Trophoblast cell (in vitro differentiated cells and primary cell): ENCODE data around the gene GTF2F2.

Experiments used
- DNase-seq, 2 donors: peaks; one replicate each; pipeline ENCODE4 v3.0.0-alpha.2; 2016
- H2AFZ ChIP-seq: 2 replicates; pipeline ENCODE4 v1.6.1; 2013; ENCODE audit warnings: low read length, moderate library complexity, mild to moderate bottlenecking; ENCODE audit not compliant: insufficient read depth, poor library complexity
- H2AK5ac ChIP-seq: 2 replicates; pipeline ENCODE4 v1.6.1; 2013; ENCODE audit warnings: mild to moderate bottlenecking, low read length
- H2BK120ac ChIP-seq: 2 replicates; pipeline ENCODE4 v1.6.1; 2013; ENCODE audit warnings: low read length, mild to moderate bottlenecking, moderate library complexity; ENCODE audit not compliant: insufficient read depth, poor library complexity
- H2BK12ac ChIP-seq: 2 replicates; pipeline ENCODE4 v1.6.1; 2013; ENCODE audit warnings: mild to moderate bottlenecking, low read length, moderate library complexity
- H2BK5ac ChIP-seq: 2 replicates; pipeline ENCODE4 v1.6.1; 2013; ENCODE audit warnings: low read length, low read depth, moderate library complexity, mild to moderate bottlenecking; ENCODE audit not compliant: poor library complexity
- H3K14ac ChIP-seq: 2 replicates; pipeline ENCODE4 v1.6.1; 2013; ENCODE audit warnings: mild to moderate bottlenecking, low read length
- H3K18ac ChIP-seq: 2 replicates; pipeline ENCODE4 v1.6.1; 2013; ENCODE audit warnings: mild to moderate bottlenecking, low read length
- H3K23ac ChIP-seq: 2 replicates; pipeline ENCODE4 v1.6.1; 2013; ENCODE audit warnings: low read length
- H3K27ac ChIP-seq: 2 replicates; pipeline ENCODE4 v1.5.1; 2013; ENCODE audit warnings: low read depth, mild to moderate bottlenecking, inconsistent platforms, low read length, moderate library complexity
- H3K27me3 ChIP-seq: 2 replicates; pipeline ENCODE4 v1.6.1; 2013; ENCODE audit warnings: inconsistent platforms, mild to moderate bottlenecking, low read length, moderate library complexity; ENCODE audit not compliant: insufficient read depth
- H3K36me3 ChIP-seq, 2 experiments: 1 replicate in 1 of 2; 2 replicates in 1 of 2; pipeline ENCODE4 v1.6.1; 2013; ENCODE audit warnings: low read length in 2 of 2, mild to moderate bottlenecking in 2 of 2, moderate library complexity in 1 of 2; ENCODE audit not compliant: insufficient read depth in 2 of 2, control insufficient read depth in 1 of 2
- H3K4ac ChIP-seq: 2 replicates; pipeline ENCODE4 v1.6.1; 2013; ENCODE audit warnings: low read depth, mild to moderate bottlenecking, low read length, moderate library complexity
- H3K4me1 ChIP-seq, 2 experiments: 1 replicate in 1 of 2; 2 replicates in 1 of 2; pipeline ENCODE4 v1.6.1; 2013; ENCODE audit warnings: low read length in 2 of 2, mild to moderate bottlenecking in 2 of 2, moderate library complexity in 1 of 2; ENCODE audit not compliant: insufficient read depth in 2 of 2, control insufficient read depth in 1 of 2
- H3K4me2 ChIP-seq: 2 replicates; pipeline ENCODE4 v1.6.1; 2013; ENCODE audit warnings: inconsistent platforms, mild to moderate bottlenecking, low read length, moderate library complexity
- H3K4me3 ChIP-seq: 2 replicates; pipeline ENCODE4 v1.5.1; 2013; ENCODE audit warnings: mild to moderate bottlenecking, low read depth, low read length, inconsistent platforms
- H3K79me1 ChIP-seq: one replicate; pipeline ENCODE4 v1.6.1; 2013; ENCODE audit warnings: low read length
- H3K79me2 ChIP-seq: 2 replicates; pipeline ENCODE4 v1.6.1; 2013; ENCODE audit warnings: low read length, mild to moderate bottlenecking; ENCODE audit not compliant: control insufficient read depth, insufficient read depth, poor library complexity
- H3K9ac ChIP-seq: 2 replicates; pipeline ENCODE4 v1.6.1; 2013; ENCODE audit warnings: mild to moderate bottlenecking, low read length
- H3K9me3 ChIP-seq: 2 replicates; pipeline ENCODE4 v1.6.1; 2013; ENCODE audit warnings: low read depth, mild to moderate bottlenecking, control low read depth, inconsistent platforms, low read length; ENCODE audit not compliant: insufficient read depth
- H4K12ac ChIP-seq: 2 replicates; pipeline ENCODE4 v1.6.1; 2013; ENCODE audit warnings: low read depth, mild to moderate bottlenecking, low read length, moderate library complexity
- H4K8ac ChIP-seq: 2 replicates; pipeline ENCODE4 v1.6.1; 2013; ENCODE audit warnings: low read depth, mild to moderate bottlenecking, low read length, moderate library complexity
- H4K91ac ChIP-seq: one replicate; pipeline ENCODE4 v1.6.1; 2013; ENCODE audit warnings: low read depth, mild to moderate bottlenecking, low read length, moderate library complexity
- WGBS: extraction: QIAGEN DNeasy Blood & Tissue Kit; methylation state at CpG from one replicate; pipeline ENCODE4 v1.1.7; 2013; ENCODE audit warnings: missing lambda C conversion rate; ENCODE audit not compliant: insufficient read length, insufficient coverage; ENCODE audit errors: extremely low coverage; 5-methylcytosine and 5-hydroxymethylcytosine counted together

The GTF2F2 gene

DNA sequence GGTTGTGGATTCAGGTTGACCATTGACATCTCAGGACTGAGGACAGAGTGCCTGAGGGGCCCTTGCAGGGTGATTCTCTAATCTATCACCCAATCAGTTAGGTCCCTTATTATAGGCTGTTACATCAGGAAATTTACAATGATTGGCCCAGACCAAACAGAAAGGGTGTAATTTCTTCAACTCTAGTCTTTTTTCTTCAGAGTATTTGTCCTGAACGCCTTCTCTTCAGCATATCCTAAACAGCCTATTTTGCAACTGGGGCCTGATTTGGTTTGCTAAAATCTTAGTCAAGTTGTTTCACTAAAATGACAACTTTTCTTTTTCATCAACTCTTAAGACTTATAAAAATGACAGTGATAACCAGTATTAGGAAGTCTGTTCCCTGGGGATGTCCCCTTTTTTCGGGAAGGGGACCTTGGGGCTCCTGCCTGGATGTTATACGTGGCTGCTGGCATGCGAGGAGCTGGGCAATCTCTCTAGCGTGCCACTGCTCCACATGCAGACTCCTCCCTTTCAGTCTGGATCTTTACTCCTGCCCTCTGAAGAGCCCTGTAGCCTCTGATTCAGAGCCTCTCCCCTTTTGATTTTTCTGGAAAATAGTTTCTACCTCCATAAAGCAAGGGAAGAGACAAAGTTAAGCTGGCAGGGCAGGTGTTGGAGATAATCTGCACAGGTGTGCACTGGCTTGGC, 19.6 kb upstream of the GTF2F2 start:
- no peak overlapping the region for H3K4ac ChIP-seq
- H3K18ac ChIP-seq: no peak overlapping the region
- no peak overlapping the region for H4K8ac ChIP-seq
- H3K9me3 ChIP-seq: no peaks in the 10 kb centered on the region
- H3K27me3 ChIP-seq: no peaks in the 10 kb centered on the region
- no peaks in the 10 kb centered on the region for H3K79me2 ChIP-seq
- no peak overlapping the region for H4K12ac ChIP-seq
- H3K4me2 ChIP-seq: no peak overlapping the region
- no peaks in the 10 kb centered on the region for H3K79me1 ChIP-seq
- no peak overlapping the region for H2AFZ ChIP-seq
- H3K27ac ChIP-seq: no peak overlapping the region
- no peak for DNase-seq
- H3K4me3 ChIP-seq: no peak overlapping the region
- H2BK120ac ChIP-seq: no peak overlapping the region
- H2AK5ac ChIP-seq: no peak overlapping the region
- H2BK5ac ChIP-seq: no peak overlapping the region
- H3K14ac ChIP-seq: no peak overlapping the region
- H3K9ac ChIP-seq: no peak overlapping the region
- H3K4me1 ChIP-seq: no peaks in the 10 kb centered on the region
- WGBS: no CpG with 5 or more reads among the region's 5 CpGs
- no peak overlapping the region for H4K91ac ChIP-seq
- H3K36me3 ChIP-seq: no peaks in the 10 kb centered on the region
- H2BK12ac ChIP-seq: no peak overlapping the region
- H3K23ac ChIP-seq: no peak overlapping the region

DNA sequence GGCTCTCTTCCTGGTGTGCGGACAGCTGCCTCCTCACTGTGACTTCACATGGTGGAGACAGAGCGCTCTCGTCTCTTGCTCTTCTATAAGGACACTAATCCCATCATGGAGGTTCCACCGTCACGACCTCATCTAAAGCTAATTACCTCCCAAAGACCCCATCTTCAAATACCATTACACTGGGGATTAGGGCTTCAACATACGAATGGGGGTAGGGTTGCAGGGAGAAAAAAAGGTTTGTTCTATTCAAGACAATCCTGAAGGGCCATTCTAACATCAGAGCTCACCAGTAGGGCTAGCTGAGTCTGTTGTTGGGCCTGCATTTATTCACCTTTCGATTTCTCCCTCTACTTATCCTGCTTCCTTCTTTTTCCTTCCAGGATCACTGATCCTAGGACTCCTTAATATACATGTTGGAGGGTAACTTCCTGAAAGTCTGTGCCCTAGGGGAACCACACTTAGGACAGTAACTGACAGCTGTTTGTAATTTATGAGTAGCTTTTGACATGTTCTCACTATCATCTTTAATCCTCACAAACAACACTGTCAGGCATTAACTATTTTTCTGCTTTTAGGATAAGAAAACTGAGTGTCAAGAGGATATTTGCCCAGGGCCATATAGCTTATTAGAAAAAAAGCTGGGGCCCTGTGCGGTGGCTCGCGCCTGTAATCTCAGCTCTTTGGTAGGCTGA, 18.8 kb upstream of the GTF2F2 start:
- Histone ChIP-seq H3K27me3 (no peaks in the 10 kb centered on the region), H2AFZ (no peak overlapping the region), H3K4me1 (no peaks in the 10 kb centered on the region), H2BK120ac (no peak overlapping the region), H2BK12ac (no peak overlapping the region), H3K23ac (no peak overlapping the region), H3K14ac (no peak overlapping the region), H3K9ac (no peak overlapping the region), H3K79me1 (no peaks in the 10 kb centered on the region), H3K4ac (no peak overlapping the region), H3K18ac (no peak overlapping the region), H3K27ac (no peak overlapping the region), H3K9me3 (no peaks in the 10 kb centered on the region), H4K12ac (peak overlapping the region; percentile 12), H3K4me3 (no peak overlapping the region), H2BK5ac (no peak overlapping the region), H3K4me2 (no peak overlapping the region), H3K79me2 (no peaks in the 10 kb centered on the region), H3K36me3 (no peaks in the 10 kb centered on the region), H4K91ac (no peak overlapping the region), H4K8ac (no peak overlapping the region), H2AK5ac (no peak overlapping the region)
- no CpG with 5 or more reads among the region's 10 CpGs for WGBS
- no peak for DNase-seq

DNA sequence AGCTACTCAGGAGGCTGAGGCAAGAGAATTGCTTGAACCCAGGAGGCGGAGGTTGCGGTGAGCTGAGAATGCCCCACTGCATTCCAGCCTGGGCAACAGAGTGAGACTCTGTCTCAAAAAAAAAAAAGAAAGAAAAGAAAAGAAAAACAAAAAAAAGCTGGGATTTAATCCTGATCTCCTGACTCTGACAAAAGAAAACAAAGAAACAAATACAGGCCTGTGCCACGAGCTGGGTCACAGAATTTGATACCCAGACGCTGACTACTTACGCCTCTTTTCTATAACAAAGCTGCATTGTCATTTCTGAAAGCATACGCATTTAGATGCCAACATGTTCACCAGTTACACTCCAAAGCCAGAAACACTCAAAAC, 18.2 kb upstream of the GTF2F2 start:
- Histone ChIP-seq H3K27ac (no peak overlapping the region), H4K8ac (no peak overlapping the region), H3K9ac (no peak overlapping the region), H4K91ac (no peak overlapping the region), H3K36me3 (no peaks in the 10 kb centered on the region), H2BK120ac (no peak overlapping the region), H2BK12ac (no peak overlapping the region), H3K4ac (no peak overlapping the region), H2AK5ac (no peak overlapping the region), H4K12ac (no peak overlapping the region), H2BK5ac (no peak overlapping the region), H3K4me2 (no peak overlapping the region), H3K79me2 (no peaks in the 10 kb centered on the region), H3K9me3 (no peaks in the 10 kb centered on the region), H3K18ac (no peak overlapping the region), H3K79me1 (no peaks in the 10 kb centered on the region), H3K4me1 (peaks cover 0 to 2% of the 10 kb centered on the region in 2 experiments), H3K4me3 (no peak overlapping the region), H2AFZ (no peak overlapping the region), H3K14ac (no peak overlapping the region), H3K23ac (no peak overlapping the region), H3K27me3 (no peaks in the 10 kb centered on the region)
- no peak for DNase-seq
- WGBS: no CpG with 5 or more reads among the region's 6 CpGs

DNA sequence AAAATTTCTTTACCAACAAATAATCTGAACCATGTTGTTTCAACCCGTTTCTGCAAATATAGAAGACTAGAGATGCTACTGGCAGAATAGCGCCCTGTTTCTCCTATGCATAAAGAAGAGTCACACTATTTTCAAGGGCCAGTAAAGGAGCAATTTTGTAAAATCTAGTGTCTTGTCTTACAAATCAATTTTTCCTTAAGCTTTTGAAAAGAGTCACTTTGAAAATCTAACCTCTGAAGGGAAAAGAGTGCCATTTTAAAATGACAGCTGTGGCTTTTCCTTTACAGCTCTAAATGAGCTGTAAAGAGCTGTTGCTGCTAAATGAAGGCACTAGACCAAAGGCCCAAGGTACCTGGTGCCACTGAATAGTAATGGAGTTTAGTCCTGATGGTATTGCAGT, 16.9 kb upstream of the GTF2F2 start:
- Histone ChIP-seq H3K79me2 (no peaks in the 10 kb centered on the region), H2BK5ac (no peak overlapping the region)

More for the DNA sequence above, 16.9 kb upstream of the GTF2F2 start:
- Histone ChIP-seq H2BK12ac (no peak overlapping the region), H3K4me1 (peaks cover 0 to 3% of the 10 kb centered on the region in 2 experiments), H3K18ac (no peak overlapping the region), H3K4ac (no peak overlapping the region), H2BK120ac (no peak overlapping the region), H3K4me2 (no peak overlapping the region), H2AK5ac (no peak overlapping the region), H2AFZ (no peak overlapping the region), H4K12ac (no peak overlapping the region), H3K4me3 (no peak overlapping the region), H3K23ac (no peak overlapping the region), H3K36me3 (no peaks in the 10 kb centered on the region), H3K27me3 (no peaks in the 10 kb centered on the region), H3K14ac (no peak overlapping the region), H3K9ac (no peak overlapping the region), H3K9me3 (no peaks in the 10 kb centered on the region), H4K91ac (no peak overlapping the region), H3K27ac (no peak overlapping the region), H4K8ac (no peak overlapping the region), H3K79me1 (no peaks in the 10 kb centered on the region)
- WGBS: no CpG with 5 or more reads among the region's 2 CpGs
- no peak for DNase-seq
